ENCODE measurements around the gene PPFIA2. TPM values are rescaled to one million over a fixed set of nuclear protein-coding genes. Genes with fewer than 3 reads are reported as not detected.
A peak's percentile ranks its signal among the peaks of the same experiment; 100 is the strongest.

PPFIA2 gene
- total RNA-seq, 1 experiment from 2014 or later, result 1.1 TPM

GRCh38 chr12:81263072-81263471 lies 496.1 kb downstream of the PPFIA2 start (continued):
- TF ChIP-seq, protein P1, sequence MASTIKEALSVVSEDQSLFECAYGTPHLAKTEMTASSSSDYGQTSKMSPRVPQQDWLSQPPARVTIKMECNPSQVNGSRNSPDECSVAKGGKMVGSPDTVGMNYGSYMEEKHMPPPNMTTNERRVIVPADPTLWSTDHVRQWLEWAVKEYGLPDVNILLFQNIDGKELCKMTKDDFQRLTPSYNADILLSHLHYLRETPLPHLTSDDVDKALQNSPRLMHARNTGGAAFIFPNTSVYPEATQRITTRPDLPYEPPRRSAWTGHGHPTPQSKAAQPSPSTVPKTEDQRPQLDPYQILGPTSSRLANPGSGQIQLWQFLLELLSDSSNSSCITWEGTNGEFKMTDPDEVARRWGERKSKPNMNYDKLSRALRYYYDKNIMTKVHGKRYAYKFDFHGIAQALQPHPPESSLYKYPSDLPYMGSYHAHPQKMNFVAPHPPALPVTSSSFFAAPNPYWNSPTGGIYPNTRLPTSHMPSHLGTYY (CRISPR knock-in tag; IDR thresholded peaks at IDR 0.05), result no peak
- TF ChIP-seq AR (CRISPR knock-in tag; IDR thresholded peaks at IDR 0.05) (no peak), SP1 (CRISPR knock-in tag; conservative IDR thresholded peaks at IDR 0.05) (no peak)

DNA sequence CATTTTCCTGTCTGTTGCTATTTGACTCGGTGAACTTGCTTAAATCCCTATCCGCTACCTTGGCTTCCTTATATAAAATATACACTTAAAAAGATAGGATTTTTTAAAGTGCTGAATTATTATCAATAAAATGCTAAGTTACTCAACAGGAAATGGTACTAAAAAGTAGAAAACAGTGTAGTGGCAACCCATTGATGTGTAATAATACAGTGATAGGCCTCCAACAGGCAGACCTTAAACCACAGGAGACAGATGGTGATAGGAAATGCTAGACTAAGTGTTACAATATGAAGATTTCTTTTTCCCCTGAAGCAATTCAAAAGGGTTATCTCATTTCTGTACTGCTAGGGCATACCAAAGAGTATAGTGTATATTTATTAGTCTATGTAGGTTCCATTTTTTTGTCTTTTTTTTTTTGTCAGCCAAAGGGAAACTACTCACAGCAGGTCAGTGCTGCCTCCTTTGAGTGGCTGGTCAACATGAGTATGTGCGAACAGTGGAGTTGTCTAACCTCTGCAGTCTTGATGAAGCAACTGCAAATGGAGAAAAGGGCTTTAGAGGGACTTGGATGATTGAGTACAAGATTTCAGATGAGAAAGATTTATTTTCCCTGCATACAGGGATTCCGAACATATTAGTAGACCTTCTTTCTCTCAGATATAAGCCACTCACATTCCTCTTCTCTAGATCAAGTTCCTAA lies 497.5 kb downstream of the PPFIA2 start:
- CTCF ChIA-PET, result interaction anchor here (0.6 kb wide), 1 partner anchor 417 kb away, joined by 4 read pairs; no protein-coding TSS in a partner anchor
- H3K4me3 Mint-ChIP-seq, result no peak overlapping the region
- peak; percentile 85 for ATAC-seq
- no peak overlapping the region for H3K27ac Mint-ChIP-seq
- H3K27me3 Mint-ChIP-seq (ENCODE audit: low read depth), result no peaks in the 10 kb centered on the region
- TF ChIP-seq, protein P2, sequence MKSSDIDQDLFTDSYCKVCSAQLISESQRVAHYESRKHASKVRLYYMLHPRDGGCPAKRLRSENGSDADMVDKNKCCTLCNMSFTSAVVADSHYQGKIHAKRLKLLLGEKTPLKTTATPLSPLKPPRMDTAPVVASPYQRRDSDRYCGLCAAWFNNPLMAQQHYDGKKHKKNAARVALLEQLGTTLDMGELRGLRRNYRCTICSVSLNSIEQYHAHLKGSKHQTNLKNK (CRISPR knock-in tag; IDR thresholded peaks at IDR 0.05), result no peak
- TF ChIP-seq, protein P3, sequence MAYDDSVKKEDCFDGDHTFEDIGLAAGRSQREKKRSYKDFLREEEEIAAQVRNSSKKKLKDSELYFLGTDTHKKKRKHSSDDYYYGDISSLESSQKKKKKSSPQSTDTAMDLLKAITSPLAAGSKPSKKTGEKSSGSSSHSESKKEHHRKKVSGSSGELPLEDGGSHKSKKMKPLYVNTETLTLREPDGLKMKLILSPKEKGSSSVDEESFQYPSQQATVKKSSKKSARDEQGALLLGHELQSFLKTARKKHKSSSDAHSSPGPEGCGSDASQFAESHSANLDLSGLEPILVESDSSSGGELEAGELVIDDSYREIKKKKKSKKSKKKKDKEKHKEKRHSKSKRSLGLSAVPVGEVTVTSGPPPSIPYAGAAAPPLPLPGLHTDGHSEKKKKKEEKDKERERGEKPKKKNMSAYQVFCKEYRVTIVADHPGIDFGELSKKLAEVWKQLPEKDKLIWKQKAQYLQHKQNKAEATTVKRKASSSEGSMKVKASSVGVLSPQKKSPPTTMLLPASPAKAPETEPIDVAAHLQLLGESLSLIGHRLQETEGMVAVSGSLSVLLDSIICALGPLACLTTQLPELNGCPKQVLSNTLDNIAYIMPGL (CRISPR knock-in tag; IDR thresholded peaks at IDR 0.05), result no peak
- TF ChIP-seq, protein P4, sequence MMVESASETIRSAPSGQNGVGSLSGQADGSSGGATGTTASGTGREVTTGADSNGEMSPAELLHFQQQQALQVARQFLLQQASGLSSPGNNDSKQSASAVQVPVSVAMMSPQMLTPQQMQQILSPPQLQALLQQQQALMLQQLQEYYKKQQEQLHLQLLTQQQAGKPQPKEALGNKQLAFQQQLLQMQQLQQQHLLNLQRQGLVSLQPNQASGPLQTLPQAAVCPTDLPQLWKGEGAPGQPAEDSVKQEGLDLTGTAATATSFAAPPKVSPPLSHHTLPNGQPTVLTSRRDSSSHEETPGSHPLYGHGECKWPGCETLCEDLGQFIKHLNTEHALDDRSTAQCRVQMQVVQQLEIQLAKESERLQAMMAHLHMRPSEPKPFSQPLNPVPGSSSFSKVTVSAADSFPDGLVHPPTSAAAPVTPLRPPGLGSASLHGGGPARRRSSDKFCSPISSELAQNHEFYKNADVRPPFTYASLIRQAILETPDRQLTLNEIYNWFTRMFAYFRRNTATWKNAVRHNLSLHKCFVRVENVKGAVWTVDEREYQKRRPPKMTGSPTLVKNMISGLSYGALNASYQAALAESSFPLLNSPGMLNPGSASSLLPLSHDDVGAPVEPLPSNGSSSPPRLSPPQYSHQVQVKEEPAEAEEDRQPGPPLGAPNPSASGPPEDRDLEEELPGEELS (CRISPR knock-in tag; IDR thresholded peaks at IDR 0.05), result no peak
- no peak for TF ChIP-seq CDX4 (CRISPR knock-in tag; IDR thresholded peaks at IDR 0.05; ENCODE audit: borderline replicate concordance)
- TF ChIP-seq EMX1 (CRISPR knock-in tag; IDR thresholded peaks at IDR 0.05), result no peak
- no peak for TF ChIP-seq ZNF263 (CRISPR knock-in tag; IDR thresholded peaks at IDR 0.05; ENCODE audit: low read depth)
- TF ChIP-seq CBFB (CRISPR knock-in tag; IDR thresholded peaks at IDR 0.05; ENCODE audit: low read depth), result no peak
- no peak for TF ChIP-seq TEAD4 (CRISPR knock-in tag; IDR thresholded peaks at IDR 0.05)
- TF ChIP-seq, protein P5, sequence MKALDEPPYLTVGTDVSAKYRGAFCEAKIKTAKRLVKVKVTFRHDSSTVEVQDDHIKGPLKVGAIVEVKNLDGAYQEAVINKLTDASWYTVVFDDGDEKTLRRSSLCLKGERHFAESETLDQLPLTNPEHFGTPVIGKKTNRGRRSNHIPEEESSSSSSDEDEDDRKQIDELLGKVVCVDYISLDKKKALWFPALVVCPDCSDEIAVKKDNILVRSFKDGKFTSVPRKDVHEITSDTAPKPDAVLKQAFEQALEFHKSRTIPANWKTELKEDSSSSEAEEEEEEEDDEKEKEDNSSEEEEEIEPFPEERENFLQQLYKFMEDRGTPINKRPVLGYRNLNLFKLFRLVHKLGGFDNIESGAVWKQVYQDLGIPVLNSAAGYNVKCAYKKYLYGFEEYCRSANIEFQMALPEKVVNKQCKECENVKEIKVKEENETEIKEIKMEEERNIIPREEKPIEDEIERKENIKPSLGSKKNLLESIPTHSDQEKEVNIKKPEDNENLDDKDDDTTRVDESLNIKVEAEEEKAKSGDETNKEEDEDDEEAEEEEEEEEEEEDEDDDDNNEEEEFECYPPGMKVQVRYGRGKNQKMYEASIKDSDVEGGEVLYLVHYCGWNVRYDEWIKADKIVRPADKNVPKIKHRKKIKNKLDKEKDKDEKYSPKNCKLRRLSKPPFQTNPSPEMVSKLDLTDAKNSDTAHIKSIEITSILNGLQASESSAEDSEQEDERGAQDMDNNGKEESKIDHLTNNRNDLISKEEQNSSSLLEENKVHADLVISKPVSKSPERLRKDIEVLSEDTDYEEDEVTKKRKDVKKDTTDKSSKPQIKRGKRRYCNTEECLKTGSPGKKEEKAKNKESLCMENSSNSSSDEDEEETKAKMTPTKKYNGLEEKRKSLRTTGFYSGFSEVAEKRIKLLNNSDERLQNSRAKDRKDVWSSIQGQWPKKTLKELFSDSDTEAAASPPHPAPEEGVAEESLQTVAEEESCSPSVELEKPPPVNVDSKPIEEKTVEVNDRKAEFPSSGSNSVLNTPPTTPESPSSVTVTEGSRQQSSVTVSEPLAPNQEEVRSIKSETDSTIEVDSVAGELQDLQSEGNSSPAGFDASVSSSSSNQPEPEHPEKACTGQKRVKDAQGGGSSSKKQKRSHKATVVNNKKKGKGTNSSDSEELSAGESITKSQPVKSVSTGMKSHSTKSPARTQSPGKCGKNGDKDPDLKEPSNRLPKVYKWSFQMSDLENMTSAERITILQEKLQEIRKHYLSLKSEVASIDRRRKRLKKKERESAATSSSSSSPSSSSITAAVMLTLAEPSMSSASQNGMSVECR (CRISPR knock-in tag; IDR thresholded peaks at IDR 0.05; ENCODE audit: borderline replicate concordance), result no peak
- TF ChIP-seq ZNF671 (CRISPR knock-in tag; IDR thresholded peaks at IDR 0.05), result no peak
- no peak for TF ChIP-seq SMAD4 (CRISPR knock-in tag; IDR thresholded peaks at IDR 0.05)
- POLR2A ChIA-PET, result no interaction called here
- no peak for DNase-seq (ENCODE audit: low spot score)
- H3K36me3 Mint-ChIP-seq, result no peaks in the 10 kb centered on the region
- peaks cover 23% of the 10 kb centered on the region for H3K4me1 Mint-ChIP-seq
- H3K9me3 Mint-ChIP-seq, result no peaks in the 10 kb centered on the region

All from WTC11 (cell line).